CD14-positive monocyte (primary cell): ENCODE data around the gene STARD6. TPM values are rescaled to one million over a fixed set of nuclear protein-coding genes. Genes with fewer than 3 reads are reported as not detected.

ENCODE experiments used
- DNase-seq, 3 donors: peaks; one replicate each; pipeline ENCODE4 v3.0.0-alpha.2; 2011 to 2022
- H2AFZ ChIP-seq: 2 replicates; pipeline ENCODE4 v1.6.0; 2012; ENCODE audit warnings: mild to moderate bottlenecking, low read depth, low read length, inconsistent platforms; ENCODE audit not compliant: insufficient read depth, poor library complexity, severe bottlenecking
- H3K27ac ChIP-seq, 2 donors: 1 replicate in 1 of 2; 2 replicates in 1 of 2; pipeline ENCODE4 v1.5.1; 2012 to 2013; ENCODE audit warnings: low read length in 2 of 2, control low read depth in 1 of 2, inconsistent platforms in 1 of 2, low read depth in 1 of 2, mild to moderate bottlenecking in 1 of 2
- H3K27me3 ChIP-seq, 2 donors: one replicate each; pipeline versions ENCODE4 v1.6.0 to v1.6.1; 2011 to 2013; ENCODE audit warnings: low read length in 2 of 2; ENCODE audit not compliant: control insufficient read depth in 2 of 2, insufficient read depth in 2 of 2
- H3K36me3 ChIP-seq, 2 donors: replicated peaks in 1 of 2; 1 replicate in 1 of 2; 2 replicates in 1 of 2; pipeline versions ENCODE4 v1.5.1 to v1.6.1; 2012 to 2013; ENCODE audit warnings: low read length in 2 of 2, control low read depth in 1 of 2, inconsistent platforms in 1 of 2, mild to moderate bottlenecking in 1 of 2; ENCODE audit not compliant: insufficient read depth in 2 of 2, control insufficient read depth in 1 of 2
- H3K4me1 ChIP-seq, 2 donors: 1 replicate in 1 of 2; 2 replicates in 1 of 2; pipeline versions ENCODE4 v1.5.1 to v1.6.1; 2012 to 2013; ENCODE audit warnings: low read length in 2 of 2, control low read depth in 1 of 2, inconsistent platforms in 1 of 2, mild to moderate bottlenecking in 1 of 2, moderate library complexity in 1 of 2; ENCODE audit not compliant: insufficient read depth in 2 of 2, control insufficient read depth in 1 of 2
- H3K4me2 ChIP-seq: replicated peaks from 2 replicates; pipeline ENCODE3; 2012; ENCODE audit warnings: low read length, moderate library complexity, mild to moderate bottlenecking; ENCODE audit not compliant: poor library complexity, severe bottlenecking; ENCODE audit errors: extremely low read depth
- H3K4me3 ChIP-seq, 3 experiments: fragments of 200-600 bp in 1 of 3; sonication (generic) in 1 of 3; replicated peaks in 1 of 3; 1 replicate in 2 of 3; 2 replicates in 1 of 3; pipeline ENCODE4 v1.5.1; 2011 to 2013; ENCODE audit warnings: low read length in 3 of 3, mild to moderate bottlenecking in 3 of 3, control low read depth in 2 of 3, low read depth in 2 of 3, inconsistent platforms in 1 of 3, moderate library complexity in 1 of 3
- H3K79me2 ChIP-seq: 2 replicates; pipeline ENCODE4 v1.6.0; 2012; ENCODE audit warnings: mild to moderate bottlenecking, control low read depth, inconsistent platforms, low read length, moderate library complexity; ENCODE audit not compliant: insufficient read depth
- H3K9ac ChIP-seq: 2 replicates; pipeline ENCODE4 v1.6.0; 2017; ENCODE audit warnings: low read length, mild to moderate bottlenecking; ENCODE audit not compliant: insufficient read depth, poor library complexity, severe bottlenecking
- H3K9me3 ChIP-seq, 2 donors: replicated peaks in 1 of 2; 1 replicate in 1 of 2; 2 replicates in 1 of 2; pipeline versions ENCODE4 v1.5.1 to v1.6.1; 2012 to 2013; ENCODE audit warnings: low read length in 2 of 2, control low read depth in 1 of 2; ENCODE audit not compliant: control insufficient read depth in 1 of 2, insufficient read depth in 1 of 2
- H4K20me1 ChIP-seq: 2 replicates; pipeline ENCODE4 v1.6.0; 2012; ENCODE audit warnings: mild to moderate bottlenecking, low read length, control low read depth, moderate library complexity; ENCODE audit not compliant: insufficient read depth
- H3K27ac Mint-ChIP-seq, 7 donors: one replicate each; pipeline ENCODE4 v1.8.0; 2020; ENCODE audit warnings: mild to moderate bottlenecking in 7 of 7, mixed read lengths in 7 of 7, moderate library complexity in 6 of 7, inconsistent platforms in 2 of 7
- H3K27me3 Mint-ChIP-seq, 3 donors: one replicate each; pipeline ENCODE4 v1.8.0; 2021 to 2022; ENCODE audit warnings: low read depth in 3 of 3, mild to moderate bottlenecking in 3 of 3, mixed read lengths in 3 of 3, moderate library complexity in 3 of 3, inconsistent platforms in 1 of 3
- H3K36me3 Mint-ChIP-seq, 2 donors: one replicate each; pipeline ENCODE4 v1.8.0; 2020; ENCODE audit warnings: mixed read lengths in 2 of 2, inconsistent platforms in 1 of 2, mild to moderate bottlenecking in 1 of 2
- H3K4me1 Mint-ChIP-seq: one replicate; pipeline ENCODE4 v1.8.0; 2020; ENCODE audit warnings: mild to moderate bottlenecking, mixed read lengths
- H3K4me3 Mint-ChIP-seq, 2 donors: one replicate each; pipeline ENCODE4 v1.8.0; 2020; ENCODE audit warnings: mild to moderate bottlenecking in 2 of 2, mixed read lengths in 2 of 2, moderate library complexity in 1 of 2
- H3K9me3 Mint-ChIP-seq, 7 donors: one replicate each; pipeline ENCODE4 v1.8.0; 2020 to 2022; ENCODE audit warnings: mixed read lengths in 7 of 7, mild to moderate bottlenecking in 6 of 7, moderate library complexity in 6 of 7, inconsistent platforms in 2 of 7
- CTCF ChIP-seq: fragments of 200-600 bp; IDR thresholded peaks from one replicate; pipeline ENCODE4 v1.8.0; 2022; ENCODE audit warnings: antibody characterized with exemption, mild to moderate bottlenecking
- WGBS: methylation state at CpG from one replicate; pipeline ENCODE4 v1.1.5; 2013; ENCODE audit warnings: missing lambda C conversion rate; ENCODE audit not compliant: insufficient coverage; 5-methylcytosine and 5-hydroxymethylcytosine counted together
- intact Hi-C, 2 donors: fragments of 100-400 bp; cut with micrococcal nuclease; formaldehyde crosslinking; loops; one replicate each; pipeline versions ENCODE4 v1.15.0 to v1.15.1; 2023
- polyA plus RNA-seq, 3 donors: library from polyadenylated mRNA; depleted of rRNA in 1 of 3; unstranded in 2 of 3; stranded (reverse) in 1 of 3; fragments of 300-500 nt in 2 of 3; fragments of >200 nt in 1 of 3; fragmentation: Illumina TruSeq in 2 of 3; gene quantifications; 1 replicate in 2 of 3; 2 replicates in 1 of 3; pipeline ENCODE4 v1.2.3, GENCODE V29; 2012 to 2021

The STARD6 gene
- polyA plus RNA-seq, 3 donors = not detected

DNA sequence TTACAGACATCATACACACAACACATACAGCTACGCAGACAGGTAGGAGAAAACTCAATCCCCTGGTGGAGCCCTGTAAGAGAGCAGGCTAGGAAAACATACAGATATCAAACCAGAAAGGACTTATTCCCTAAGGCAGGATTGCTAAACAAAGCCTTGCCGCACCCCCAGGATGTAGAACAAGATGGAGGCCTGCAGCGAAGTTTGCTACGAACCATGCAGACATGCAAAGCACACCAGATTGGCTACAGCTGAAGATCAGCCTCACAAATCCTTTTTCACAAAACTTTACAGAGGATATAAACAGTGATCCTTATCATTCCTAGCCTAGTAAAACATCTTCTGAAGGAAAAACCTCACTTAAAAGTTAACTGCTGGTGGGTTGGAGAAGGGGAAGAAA lies 28.4 kb upstream of the STARD6 start:
- Histone ChIP-seq H3K9ac (no peak overlapping the region), H3K4me3 (no peak overlapping the region), H3K27me3 (no peaks in the 10 kb centered on the region), H3K27ac (no peak overlapping the region), H3K9me3 (no peaks in the 10 kb centered on the region), H3K36me3 (peaks cover 0 to under 1% of the 10 kb centered on the region in 2 donors), H3K4me1 (peaks cover 14 to 20% of the 10 kb centered on the region in 2 donors), H2AFZ (no peak overlapping the region), H3K4me2 (no peak overlapping the region), H3K79me2 (no peaks in the 10 kb centered on the region), H4K20me1 (no peaks in the 10 kb centered on the region)
- 93% methylated on average over 3 of the region's 4 CpGs for WGBS
- Mint-ChIP-seq H3K4me1 (peaks cover 18% of the 10 kb centered on the region), H3K4me3 (no peak overlapping the region), H3K36me3 (peaks cover 3% of the 10 kb centered on the region in 2 donors), H3K27me3 (peaks cover 0 to 3% (median 3%) of the 10 kb centered on the region in 3 donors), H3K27ac (no peak overlapping the region), H3K9me3 (peaks cover 0 to 18% (median 6%) of the 10 kb centered on the region in 7 donors)
- no peak for TF ChIP-seq CTCF
- intact Hi-C loops = no loop called here
- no peak for DNase-seq

DNA sequence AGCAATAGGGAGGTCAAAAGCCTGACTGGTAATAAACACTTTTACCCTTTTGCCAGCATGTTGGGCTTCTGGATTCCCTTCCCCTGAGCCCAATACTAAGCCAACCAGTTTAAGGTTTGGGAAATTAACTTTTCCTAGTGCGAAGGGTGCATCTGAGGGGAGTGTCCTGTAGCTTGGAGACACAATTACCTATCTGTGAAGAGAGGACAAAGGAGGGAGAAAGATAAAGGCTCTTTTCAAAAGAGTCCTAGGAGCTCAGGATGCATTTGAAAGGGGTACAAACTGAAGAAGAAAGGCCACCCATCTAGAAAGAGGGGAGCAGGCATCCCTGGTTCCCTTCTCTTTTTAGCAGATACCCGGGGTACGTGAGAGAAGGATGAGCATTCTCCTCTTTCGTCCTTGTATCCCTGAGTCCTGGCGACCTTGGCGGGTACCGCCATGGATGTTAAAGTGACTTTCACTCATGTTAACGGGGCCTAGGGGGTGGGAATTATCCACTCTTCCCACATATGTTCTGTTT lies 25.1 kb upstream of the STARD6 start:
- H3K9me3 Mint-ChIP-seq = peaks cover 0 to 18% (median 4%) of the 10 kb centered on the region in 7 donors
- Histone ChIP-seq H3K4me3 (no peak overlapping the region), H3K79me2 (no peaks in the 10 kb centered on the region), H3K27me3 (no peaks in the 10 kb centered on the region), H2AFZ (no peak overlapping the region), H3K36me3 (peaks cover 0 to 20% of the 10 kb centered on the region in 2 donors), H3K9me3 (no peaks in the 10 kb centered on the region), H3K4me1 (peaks cover 0 to 2% of the 10 kb centered on the region in 2 donors), H3K9ac (no peak overlapping the region), H3K4me2 (no peak overlapping the region), H4K20me1 (no peaks in the 10 kb centered on the region), H3K27ac (no peak overlapping the region)
- H3K4me1 Mint-ChIP-seq = peaks cover 2% of the 10 kb centered on the region
- H3K36me3 Mint-ChIP-seq = peaks cover 7 to 11% of the 10 kb centered on the region in 2 donors
- no CpG with 5 or more reads among the region's 8 CpGs for WGBS
- H3K27me3 Mint-ChIP-seq = no peaks in the 10 kb centered on the region
- no peak for DNase-seq
- H3K4me3 Mint-ChIP-seq = no peak overlapping the region
- no peak for TF ChIP-seq CTCF
- peak overlapping the region in 1 of 7 donors; percentile 64 for H3K27ac Mint-ChIP-seq
- intact Hi-C loops = no loop called here
